NCI-H2107 (cell line): ENCODE measurements around the gene CABLES2.

Experiments used
- DNase-seq: peaks from one replicate; lab custom pipeline; 2025; lab: John Stamatoyannopoulos, UW

Gene CABLES2

GRCh38 chr20:62404112-62404665 is 2.9 kb downstream of the CABLES2 start:
- DNase-seq, result no peak

- no peak for DNase-seq
Measured at GRCh38 chr20:62403331-62403730, 3.8 kb downstream of the CABLES2 start.

DNA sequence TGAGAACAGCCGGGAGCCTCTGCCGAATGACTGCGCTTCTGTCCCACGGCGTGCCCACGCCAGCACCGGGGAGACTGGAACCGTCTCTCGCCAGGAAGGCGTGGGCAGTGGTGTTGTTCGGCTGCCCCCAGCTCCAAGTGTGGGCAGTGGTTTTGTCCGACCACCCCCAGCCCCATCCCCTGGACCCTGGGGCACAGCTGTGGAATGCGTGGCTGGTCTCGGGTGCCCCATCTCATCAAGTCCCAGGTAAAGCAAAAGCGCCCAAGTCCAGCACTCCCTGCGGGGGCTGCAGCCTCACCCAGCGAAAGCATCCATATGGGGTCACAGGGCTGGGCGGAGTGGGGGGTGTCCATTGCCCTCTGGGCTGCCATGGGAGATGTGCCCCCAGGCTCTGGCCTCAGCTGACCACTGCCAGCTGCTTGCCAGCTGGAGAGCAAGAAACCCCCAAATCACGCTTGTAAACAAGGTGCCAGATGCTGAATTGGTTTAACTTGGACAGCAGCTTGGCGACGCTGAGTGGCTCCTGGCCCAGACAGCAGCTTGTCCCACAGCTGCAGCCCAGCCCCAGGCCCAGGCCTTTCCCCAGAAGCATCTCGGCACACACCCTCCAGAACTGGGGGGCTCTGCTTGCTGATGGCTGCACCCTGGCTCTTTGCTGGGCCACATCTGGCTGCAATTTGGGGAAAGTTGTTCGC is 4.5 kb downstream of the CABLES2 start:
- no peak for DNase-seq

GRCh38 chr20:62401331-62401779 is 5.7 kb downstream of the CABLES2 start:
- no peak for DNase-seq

- no peak for DNase-seq
Measured at GRCh38 chr20:62400541-62400940, 6.5 kb downstream of the CABLES2 start.

DNA sequence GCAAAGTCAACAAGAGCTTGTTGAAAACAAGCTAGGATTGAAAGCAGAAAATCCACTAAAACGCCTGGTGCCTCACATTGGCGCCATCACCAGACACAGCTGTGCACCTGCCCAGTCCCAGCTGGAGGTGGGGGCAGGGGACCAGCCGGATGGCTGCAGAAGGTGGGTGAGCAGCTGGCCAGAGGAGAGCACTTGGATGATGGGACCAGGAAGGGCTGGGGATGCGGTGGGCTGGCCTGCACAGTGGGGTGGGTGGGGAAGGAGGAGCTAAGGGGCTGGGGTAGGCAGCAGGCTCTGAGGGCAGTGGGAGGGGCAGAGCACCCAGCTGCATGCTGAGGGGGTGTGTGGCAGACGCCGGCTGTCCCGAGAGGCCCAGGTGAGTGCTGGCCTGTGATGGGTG is 7.1 kb downstream of the CABLES2 start:
- no peak for DNase-seq

GRCh38 chr20:62398120-62398821 is 8.8 kb downstream of the CABLES2 start:
- no peak for DNase-seq

DNA sequence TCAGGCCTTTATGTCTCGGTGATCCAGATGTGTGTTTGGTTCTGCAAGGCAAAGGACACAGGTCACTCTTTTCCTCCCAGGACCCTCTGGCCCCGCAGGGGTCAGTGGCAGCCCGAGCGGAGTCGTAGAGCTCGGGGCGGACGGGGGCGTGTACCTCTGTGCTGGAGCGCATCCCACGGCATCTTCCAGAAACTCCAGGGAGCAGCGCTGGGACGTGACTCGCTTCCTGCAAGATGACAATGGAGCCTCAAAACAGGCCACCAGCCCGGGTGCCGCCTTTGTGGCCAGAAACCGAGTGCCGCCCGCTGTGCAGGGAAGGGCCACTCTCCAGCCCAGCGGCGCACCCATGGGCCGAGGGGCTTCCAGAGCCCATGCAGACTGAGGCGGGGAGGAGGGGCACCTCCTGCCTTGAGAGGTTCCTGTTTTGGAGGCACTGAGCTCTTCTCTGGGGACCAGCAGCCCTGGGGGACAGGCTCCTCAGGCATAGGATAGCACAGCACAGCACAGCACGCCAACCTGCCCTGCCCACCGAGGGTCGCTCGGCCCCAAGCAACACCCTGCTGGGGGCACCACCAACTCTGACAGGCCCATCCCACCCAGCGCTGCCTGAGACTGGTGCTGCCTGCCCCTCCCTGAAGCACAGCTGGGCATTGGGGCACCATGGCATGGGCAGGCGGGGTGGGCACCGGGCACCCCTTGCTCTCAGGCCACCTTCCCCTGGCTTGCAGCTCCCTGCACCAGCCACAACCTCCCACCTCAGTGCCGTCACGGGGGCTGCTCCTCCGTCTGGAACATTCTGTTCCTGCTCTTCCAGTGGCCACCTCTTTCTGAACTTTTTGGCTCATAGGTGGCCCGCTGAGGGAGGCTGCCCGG is 10.5 kb downstream of the CABLES2 start:
- DNase-seq, result no peak

DNA sequence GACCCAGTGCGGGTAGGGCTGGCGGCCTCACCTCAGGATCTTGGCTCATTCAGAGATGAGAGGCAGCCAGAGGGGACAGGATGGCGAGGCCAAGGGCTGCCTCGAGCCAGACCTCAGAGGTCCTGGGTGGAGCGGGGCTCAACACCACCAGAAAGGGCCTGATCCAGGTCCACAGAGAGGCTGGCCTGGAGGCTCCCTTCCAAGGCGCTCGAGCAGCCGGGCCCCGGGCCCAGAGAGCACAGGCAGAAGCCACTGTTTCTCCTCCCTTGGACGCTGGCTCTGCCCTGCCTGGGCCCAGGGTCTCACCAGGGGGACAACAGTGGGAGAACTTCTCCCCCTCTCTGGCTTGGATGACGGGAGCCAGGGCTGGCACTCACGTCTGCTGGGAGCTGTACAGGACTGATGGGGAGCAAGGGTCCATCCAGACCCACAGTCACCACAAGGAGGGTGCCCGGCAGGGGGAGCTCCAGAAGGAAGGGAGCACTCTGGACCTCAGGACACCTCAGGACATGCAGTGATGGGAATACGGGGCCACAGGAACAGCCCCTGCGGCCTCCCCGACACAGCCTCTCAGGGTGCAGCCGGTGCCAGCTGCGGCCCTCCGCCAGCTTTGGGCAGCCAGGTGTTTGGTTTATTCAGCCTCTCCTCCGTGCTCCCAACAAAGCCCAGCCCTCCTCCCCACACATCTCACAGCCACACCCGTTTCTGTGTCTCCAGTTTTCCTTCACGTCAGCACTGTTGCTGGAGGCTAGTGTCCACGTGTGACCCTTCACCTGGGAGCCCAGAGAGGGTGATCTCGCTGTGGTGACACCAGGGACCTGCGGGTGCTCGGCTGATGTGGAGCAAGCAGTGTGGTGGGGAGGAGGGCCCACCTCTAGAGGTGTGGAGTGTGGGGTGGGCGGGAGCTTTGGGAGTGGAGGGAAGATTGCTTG is 11.5 kb downstream of the CABLES2 start:
- DNase-seq, result no peak

DNA sequence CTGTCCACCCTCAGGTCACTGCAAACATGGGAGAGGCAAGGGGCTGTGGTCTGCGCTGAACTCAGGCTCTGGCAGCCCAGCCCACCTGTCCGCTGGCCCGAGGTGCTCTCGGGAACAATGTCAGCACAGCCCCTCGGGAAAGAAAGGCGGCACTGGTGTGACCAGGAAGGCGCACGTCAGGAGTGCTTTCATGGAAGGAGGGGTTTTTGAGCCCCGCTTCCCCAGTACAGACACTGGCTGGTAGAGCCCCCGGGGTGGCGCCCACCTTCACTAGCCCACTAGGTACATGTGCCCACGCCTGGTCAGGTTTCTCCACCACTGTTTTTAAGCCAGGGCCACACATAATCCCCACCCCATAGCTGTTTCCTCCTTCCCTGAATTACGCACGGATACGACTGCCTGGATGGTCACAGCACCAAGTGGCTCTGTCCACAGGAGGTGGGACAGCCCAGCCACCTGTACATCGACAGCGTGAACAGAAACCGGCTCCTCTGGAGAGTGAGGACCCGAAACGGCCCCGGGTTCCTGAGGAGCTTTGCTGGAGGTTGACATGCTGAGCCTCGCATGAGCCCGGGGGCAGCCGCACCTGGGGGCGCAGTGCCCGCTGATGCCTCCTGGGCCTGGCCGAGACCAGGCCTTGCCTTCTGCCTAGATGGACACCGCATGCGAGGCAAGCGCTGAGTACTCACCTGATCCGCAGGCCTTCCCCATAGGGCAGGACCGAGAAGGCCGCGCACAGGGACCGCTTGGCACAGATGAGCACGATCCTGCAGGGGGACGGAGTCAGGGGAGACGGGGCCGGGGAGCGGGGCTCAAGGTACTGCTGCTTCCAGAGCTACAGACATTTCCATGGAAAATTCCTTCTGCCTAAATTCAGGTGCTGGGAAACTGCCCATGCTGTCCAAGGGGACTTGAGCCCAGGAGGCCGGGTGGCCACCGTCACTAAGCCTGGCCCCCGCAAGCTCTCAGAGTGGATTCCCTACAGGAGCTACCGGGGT is 12.5 kb downstream of the CABLES2 start:
- DNase-seq, result no peak

DNA sequence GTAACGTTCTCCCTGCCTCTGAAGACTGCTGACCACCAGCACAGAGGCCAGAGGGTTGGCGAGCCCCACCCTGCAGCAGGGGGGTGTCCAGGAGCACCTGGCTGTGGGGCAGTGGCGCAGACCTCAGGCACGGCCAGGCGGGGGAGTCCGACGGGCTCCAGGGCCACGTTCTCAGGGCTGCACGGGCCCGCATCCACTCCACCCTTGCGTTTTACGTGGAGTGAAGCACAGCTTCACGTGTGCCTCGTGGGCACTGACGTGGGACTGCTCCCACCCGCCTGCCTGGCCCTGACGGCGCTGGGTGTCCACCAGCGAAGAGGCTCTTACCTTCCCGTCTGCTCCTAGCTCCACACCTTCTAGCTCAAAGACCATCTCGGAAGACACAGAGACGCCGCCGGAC is 13.3 kb downstream of the CABLES2 start:
- no peak for DNase-seq

GRCh38 chr20:62393335-62393665 is 13.8 kb downstream of the CABLES2 start:
- DNase-seq, result no peak

DNA sequence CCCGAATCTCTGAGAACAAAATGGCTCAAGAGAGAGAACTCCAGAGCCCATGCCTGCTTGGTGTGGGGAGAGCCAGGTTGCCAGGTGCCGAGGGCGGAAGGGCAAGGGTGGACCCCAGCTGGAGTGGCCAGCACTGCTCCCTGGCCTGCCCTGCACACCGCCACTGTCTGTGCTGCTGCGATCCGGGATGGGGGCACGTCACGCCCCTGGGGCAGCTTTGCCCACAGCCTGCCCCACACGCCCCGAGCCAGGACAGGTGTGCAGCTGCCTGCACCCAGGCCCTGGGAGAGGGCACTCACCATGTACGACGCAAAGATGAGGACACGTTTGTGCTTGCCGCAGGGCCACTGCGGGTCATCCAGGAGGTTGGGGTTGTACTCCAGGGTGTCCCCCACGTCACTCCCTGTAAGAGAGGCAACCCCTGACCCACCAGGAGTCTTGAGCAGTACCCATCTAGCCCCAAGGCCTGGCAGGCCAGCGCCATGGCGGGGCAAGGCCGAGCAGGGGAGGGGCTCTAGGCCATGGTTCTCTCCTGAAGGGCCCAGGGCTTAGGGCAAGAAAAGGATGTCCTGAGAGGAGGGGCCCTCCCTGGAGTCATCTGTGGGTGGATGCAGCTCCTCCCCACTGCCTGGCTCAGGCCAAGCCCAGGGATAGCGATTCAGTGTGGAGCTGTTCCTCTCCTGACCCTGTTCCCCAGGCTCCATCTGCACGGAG is 14.3 kb downstream of the CABLES2 start:
- no peak for DNase-seq

DNA sequence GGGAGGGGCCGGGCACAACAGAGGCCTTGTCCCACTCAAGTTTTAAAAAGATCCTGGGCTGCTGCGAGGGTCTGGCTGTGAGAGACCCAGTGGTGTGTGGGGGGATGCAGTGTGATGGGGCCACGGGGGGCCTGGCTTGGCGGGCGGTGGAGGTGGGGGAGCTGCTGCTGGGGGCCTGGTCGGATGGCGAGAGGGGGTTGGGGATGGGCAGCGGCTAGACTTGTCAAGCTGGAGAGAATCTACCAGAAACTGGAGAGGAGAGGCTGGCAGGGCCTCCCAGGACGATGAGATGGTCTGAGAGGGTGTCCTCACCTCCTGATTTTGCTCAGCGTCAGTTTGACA is 15.0 kb downstream of the CABLES2 start:
- DNase-seq, result no peak

- DNase-seq, result no peak
Measured at GRCh38 chr20:62391165-62392076, 15.7 kb downstream of the CABLES2 start.

DNA sequence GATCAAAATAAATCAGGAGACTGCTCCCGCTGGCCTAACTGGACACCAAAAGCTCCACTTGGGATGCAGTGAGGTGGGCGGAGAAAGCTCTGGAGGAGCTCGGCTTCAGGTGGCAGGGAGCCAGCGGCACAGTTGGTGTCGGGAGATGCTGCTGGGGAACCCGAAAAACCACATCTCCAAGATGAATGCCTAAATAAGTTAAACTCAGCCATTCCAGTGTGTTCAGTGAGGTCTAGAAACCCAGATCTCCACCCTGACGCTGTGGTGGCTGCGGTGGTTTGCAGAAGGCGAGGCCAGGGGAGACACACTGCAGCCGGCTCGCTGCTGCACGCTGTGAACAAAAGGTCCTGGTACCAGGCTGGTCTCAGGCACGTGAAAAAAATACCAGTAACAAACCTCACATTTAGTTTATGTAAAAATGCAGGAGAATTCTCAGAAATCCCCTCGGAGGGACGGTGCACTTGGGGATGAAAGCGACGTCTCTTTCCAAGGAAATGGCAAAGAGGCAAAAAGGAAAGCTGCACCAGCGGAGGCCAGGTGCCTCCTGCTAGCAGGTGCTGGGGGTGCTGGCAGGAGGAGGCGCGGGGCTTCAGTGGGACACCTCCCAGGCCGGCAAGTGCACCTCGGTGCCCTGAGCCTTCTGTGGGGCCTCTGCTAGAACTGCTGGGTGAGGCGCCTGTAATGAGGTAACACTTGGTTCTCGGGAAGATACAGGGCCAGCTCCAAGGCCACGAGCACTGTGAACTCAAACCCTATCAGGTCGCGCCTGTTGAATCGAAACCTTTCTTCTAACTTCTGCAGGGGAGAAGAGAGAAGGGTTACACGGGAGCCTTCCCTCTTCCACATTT is 16.5 kb downstream of the CABLES2 start:
- DNase-seq, result no peak

DNA sequence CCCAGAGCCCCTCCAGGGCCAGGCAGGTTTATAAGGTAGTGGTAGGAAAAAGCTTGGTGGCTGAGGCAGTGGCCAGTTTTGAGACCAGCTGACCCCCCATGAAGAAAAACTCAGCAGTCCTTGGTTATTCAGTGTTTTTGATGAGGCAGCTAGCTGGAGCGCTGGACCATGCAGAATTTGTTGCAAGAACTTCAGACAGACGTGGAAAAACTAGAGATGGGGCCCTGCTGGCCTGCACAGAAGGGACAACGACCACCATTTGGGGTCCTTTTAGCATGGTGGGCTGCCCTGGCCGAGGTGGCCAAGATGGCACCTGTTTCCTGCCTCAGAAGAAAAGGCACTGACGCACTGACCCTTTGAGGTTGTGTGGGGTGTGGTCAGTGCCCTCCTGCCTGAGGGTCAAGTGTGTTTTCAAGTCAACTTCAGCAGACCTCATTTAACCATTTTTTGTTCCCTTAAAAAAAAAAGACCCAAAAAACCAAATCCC is 17.4 kb downstream of the CABLES2 start:
- DNase-seq, result no peak
